HG03175 (cell line): Measurements from ENCODE around the gene OSBPL10.
"Not testable (repeated sequence)": the region's sequence is repeated elsewhere in the genome, so short reads cannot be mapped to it uniquely, and the experiment has no call there.

Source experiments
- ATAC-seq: cut with Tn5 transposase; IDR thresholded peaks from one replicate; pipeline ENCODE4 v1.9.1; 2021; ENCODE audit warnings: mild to moderate bottlenecking, moderate library complexity; ENCODE audit not compliant: unreplicated experiment

Gene OSBPL10

DNA sequence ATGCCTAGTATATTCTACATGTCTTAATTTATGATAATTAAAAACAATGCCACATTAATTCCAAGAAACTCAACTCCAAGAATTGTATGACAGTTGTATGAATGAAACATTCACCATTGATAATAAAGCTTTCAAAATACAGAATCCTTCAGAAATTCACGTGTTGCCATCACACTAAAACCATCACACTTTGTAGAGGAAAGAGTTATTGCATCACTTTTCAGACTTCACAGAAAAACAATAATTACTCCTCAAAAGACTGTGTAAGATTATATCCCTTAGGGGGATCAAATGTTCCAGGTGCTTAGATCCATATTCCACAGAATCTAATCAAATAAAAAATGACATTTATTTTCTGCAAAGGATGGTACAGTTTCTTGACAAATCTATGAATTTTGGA is 85.0 kb downstream of the OSBPL10 start:
- ATAC-seq = no peak

- no peak for ATAC-seq
These were observed 85.6 kb downstream of the OSBPL10 start for GRCh38 chr3:31895471-31895870.

GRCh38 chr3:31892916-31893573 is 88.0 kb downstream of the OSBPL10 start:
- ATAC-seq = no peak

- ATAC-seq = no peak
These were observed 88.6 kb downstream of the OSBPL10 start for GRCh38 chr3:31892500-31892899.

DNA sequence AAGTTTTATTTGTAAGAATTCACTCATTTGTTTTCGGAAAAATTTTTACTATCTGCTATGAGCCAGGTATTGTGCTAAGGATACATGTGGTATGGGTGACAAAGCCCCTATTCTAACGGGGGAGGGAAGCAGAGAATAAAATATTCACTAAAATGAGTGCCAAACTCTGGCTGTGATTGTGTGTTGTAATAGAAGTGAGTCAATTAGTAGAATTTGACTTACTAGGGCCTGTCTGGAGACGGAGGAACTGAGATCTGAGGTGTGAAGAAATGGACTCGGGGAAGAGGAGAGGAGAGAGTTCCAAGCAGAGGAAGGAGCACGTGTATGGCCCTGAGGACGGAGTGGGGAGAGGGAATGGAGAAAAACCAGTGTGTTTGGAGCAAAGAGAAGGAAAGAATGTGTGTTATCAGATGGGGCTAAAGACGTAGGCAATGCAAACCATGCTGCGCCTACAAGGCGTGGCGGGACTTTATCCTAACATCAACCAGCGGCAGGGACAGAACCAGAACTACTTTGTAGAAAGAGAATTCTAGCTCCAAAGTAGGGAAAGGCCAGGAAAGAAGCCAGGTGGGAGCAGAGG is 89.1 kb downstream of the OSBPL10 start:
- no peak for ATAC-seq

DNA sequence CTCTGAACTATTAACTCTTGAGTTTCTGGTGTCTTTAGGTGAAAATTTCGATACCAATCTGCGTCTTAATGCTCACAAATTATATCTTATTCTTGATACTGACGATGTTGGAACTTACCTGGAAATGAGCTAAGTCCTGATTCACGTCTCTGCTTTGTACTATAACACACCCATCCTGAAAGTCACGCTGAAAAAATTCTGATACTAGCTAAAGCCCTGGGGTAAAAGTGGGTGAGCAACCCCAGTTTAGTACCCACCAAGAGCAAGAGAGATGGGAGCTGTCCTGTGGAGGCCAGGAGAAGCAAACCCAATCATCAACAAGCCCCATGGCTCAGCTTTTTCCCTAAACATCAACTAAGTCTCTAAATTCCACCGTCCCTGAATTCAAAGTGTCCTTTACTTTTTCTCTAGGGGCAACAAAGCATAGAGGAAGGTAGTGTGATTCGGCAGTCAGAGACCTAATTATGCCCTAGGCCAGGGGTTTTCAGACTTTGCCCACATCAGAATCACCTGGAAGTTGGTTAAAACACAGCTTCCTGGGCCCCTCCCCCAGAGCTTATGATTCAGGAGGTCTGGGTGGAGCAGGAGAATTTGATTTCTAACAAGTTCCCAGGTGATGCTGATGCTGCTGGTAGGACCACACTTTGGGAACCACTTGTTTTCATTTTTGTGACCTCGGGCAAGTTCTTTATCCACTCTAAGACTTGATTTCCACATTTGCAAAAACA is 90.2 kb downstream of the OSBPL10 start:
- no peak for ATAC-seq

- no peak for ATAC-seq
These were observed 91.1 kb downstream of the OSBPL10 start for GRCh38 chr3:31890007-31890406.

GRCh38 chr3:31885235-31885634 is 95.8 kb downstream of the OSBPL10 start:
- no peak for ATAC-seq

GRCh38 chr3:31884251-31884650 is 96.8 kb downstream of the OSBPL10 start:
- ATAC-seq = no peak

- no peak for ATAC-seq
These were observed 98.2 kb downstream of the OSBPL10 start for GRCh38 chr3:31882895-31883294.

DNA sequence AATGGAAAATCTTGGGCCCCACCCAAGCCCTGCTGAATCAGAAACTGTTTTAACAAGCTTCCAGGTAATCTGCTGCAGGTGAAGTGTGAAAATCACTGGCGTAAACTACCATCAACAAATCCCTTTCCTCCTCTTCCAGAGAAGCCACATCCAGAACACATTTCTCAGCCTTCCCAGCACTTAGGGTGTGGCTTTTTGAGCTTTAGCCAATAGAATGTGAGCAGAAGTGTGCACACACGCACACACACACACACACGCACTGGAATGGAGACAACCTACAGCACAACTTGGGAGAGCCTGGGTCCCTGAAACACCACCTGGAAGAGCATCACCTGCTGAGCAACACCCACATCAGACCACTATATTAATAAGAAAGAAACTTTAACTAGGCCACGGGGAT is 98.6 kb downstream of the OSBPL10 start:
- ATAC-seq = no peak

- ATAC-seq = no peak
These were observed 100.5 kb downstream of the OSBPL10 start for GRCh38 chr3:31880482-31881078.

DNA sequence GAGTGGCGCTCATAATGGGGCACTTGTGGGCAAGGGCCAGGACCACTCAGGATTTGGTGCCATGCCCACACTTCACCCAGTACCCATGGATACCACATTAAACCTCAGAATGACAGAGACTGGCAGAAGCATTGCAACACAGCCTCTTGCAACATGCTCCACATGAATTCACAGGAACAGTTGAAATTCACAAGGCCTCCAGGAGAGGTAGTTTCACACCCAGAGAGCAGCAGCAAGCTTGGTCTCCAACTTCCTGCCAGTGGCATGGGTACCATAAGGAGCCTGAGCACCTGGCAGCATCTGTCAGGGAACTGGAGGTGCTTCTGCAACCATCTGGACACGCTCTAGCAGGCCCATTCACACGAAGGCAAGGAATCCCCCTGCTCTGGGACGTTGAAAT is 101.0 kb downstream of the OSBPL10 start:
- no peak for ATAC-seq

DNA sequence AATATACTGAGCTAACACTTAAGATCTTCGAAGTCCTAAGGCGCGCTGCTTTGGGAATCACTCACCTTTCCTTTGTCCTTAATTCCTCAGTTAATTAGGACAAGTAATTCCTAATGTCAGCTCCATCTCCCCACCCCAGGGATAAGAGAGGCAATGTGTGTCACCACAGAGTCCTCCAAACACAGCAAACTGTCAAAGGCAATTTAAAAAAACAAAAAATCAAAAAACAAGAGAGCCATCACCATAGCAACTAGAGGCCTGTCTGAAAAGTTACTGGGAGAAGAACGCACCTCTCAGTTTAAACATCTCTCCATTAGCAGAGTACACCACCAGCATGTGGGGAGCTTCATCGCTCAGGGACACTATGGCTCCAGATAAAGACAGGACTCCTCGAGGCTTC is 101.7 kb downstream of the OSBPL10 start:
- ATAC-seq = no peak

- no peak for ATAC-seq
These were observed 102.7 kb downstream of the OSBPL10 start for GRCh38 chr3:31878231-31878838.

DNA sequence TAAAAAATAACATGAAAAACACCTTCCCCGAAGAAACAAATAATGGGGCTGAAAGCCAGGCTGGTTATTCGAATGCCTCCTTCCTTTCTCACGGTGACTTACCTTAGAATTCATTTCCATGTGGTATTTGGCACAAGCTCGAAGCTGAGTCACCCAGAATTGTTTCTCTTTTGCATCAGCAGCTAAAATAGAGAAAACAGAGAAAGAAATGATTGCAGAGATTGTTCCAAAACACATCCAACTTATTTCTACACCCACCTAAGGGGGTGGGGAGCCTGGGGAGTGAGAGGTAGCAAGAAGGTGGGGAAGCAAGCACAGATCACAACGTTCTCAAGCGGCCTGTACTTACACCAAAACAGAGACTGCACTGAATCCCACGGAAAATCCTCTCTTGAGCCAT is 104.7 kb downstream of the OSBPL10 start:
- no peak for ATAC-seq

GRCh38 chr3:31875437-31875836 is 105.6 kb downstream of the OSBPL10 start:
- ATAC-seq = no peak

GRCh38 chr3:31873254-31873820 is 107.7 kb downstream of the OSBPL10 start:
- no peak for ATAC-seq

GRCh38 chr3:31871939-31872507 is 109.0 kb downstream of the OSBPL10 start:
- ATAC-seq = no peak

GRCh38 chr3:31870111-31870510 is 111.0 kb downstream of the OSBPL10 start:
- ATAC-seq = not testable (repeated sequence)

- ATAC-seq = no peak
These were observed 112.8 kb downstream of the OSBPL10 start for GRCh38 chr3:31868236-31868635.
